Activated T-helper 1 cell treated with anti-CD3 and anti-CD28 coated beads, Interleukin-12 subunit alpha, Interleukin-12 subunit beta, Interleukin-2, Interleukin-4 antibody, amounts not matched to agents 30 ng/mL and 10 ng/mL and 1 ng/mL, durations not matched to agents 14 hours and 24 hours and 36 hours (primary cell): ENCODE data around the gene AGXT2. TPM values are rescaled to one million over a fixed set of nuclear protein-coding genes. Genes with fewer than 3 reads are reported as not detected.
"Not testable (repeated sequence)": the region's sequence is repeated elsewhere in the genome, so short reads cannot be mapped to it uniquely, and the experiment has no call there.

Experiments
- DNase-seq: peaks from one replicate; pipeline ENCODE4 v3.0.0; 2021; ENCODE audit warnings: low spot score
- H3K27ac Mint-ChIP-seq: one replicate; pipeline ENCODE4 v1.8.0; 2021; ENCODE audit warnings: mild to moderate bottlenecking, mixed read lengths
- H3K27me3 Mint-ChIP-seq: one replicate; pipeline ENCODE4 v1.8.0; 2022; ENCODE audit warnings: mild to moderate bottlenecking, moderate library complexity, mixed read lengths; ENCODE audit not compliant: insufficient read depth
- H3K36me3 Mint-ChIP-seq: one replicate; pipeline ENCODE4 v1.8.0; 2021; ENCODE audit warnings: low read depth, mixed read lengths
- H3K4me1 Mint-ChIP-seq: one replicate; pipeline ENCODE4 v1.8.0; 2021; ENCODE audit warnings: low read depth, mixed read lengths
- H3K4me3 Mint-ChIP-seq: one replicate; pipeline ENCODE4 v1.8.0; 2021; ENCODE audit warnings: mild to moderate bottlenecking, moderate library complexity, mixed read lengths
- H3K9me3 Mint-ChIP-seq: one replicate; pipeline ENCODE4 v1.8.0; 2021; ENCODE audit warnings: mixed read lengths
- intact Hi-C: fragments of 100-400 bp; cut with micrococcal nuclease; formaldehyde crosslinking; loops from one replicate; pipeline ENCODE4 v1.15.1; 2024
- total RNA-seq: library from RNA; stranded (reverse); gene quantifications from 2 replicates; pipeline ENCODE4 v1.2.3, GENCODE V29; 2022

Gene AGXT2
- total RNA-seq, 1 donor from 2014 or later = not detected

DNA sequence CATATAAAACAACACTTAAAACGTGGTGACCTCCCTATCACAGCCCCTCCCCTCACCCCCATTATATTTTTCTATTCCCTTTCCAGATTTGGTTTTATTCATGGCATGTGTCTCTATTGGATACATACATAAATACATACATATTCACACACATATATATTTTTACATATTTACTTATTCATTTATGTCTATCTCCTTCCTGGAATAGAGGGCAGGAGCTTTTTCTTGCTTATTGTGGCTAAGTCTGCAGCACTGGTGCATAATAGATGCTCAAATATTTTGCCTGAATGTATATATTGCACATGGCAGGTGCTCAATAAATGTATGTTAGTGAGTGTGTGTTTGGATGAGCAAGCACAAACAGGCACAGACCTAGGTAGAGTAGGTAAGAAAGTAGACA lies 2.5 kb downstream of the AGXT2 start:
- Mint-ChIP-seq H3K36me3 (no peaks in the 10 kb centered on the region), H3K27ac (no peak overlapping the region), H3K9me3 (no peaks in the 10 kb centered on the region), H3K27me3 (peaks cover 10% of the 10 kb centered on the region), H3K4me1 (no peaks in the 10 kb centered on the region), H3K4me3 (no peak overlapping the region)
- DNase-seq = no peak
- intact Hi-C loops = no loop called here

DNA sequence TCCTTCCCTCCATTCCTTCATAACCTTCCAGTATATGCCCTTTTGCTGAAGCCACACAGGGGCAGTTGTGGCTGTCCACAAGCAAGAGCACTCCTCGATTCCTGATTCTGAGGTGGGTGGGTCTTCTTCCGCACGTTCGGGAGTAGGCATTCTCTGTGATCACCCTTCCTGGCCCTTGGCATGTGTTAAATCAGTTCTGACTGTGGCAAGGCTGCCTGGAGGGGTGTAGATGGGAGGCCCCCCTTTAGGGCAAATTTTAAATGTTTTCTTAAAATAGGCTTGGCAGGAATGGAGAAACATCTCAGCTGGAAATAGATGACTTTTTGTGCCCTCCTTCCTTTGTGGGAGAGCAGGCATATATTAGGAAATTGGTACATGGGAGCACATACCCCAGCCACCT lies 3.1 kb downstream of the AGXT2 start:
- Mint-ChIP-seq H3K4me1 (no peaks in the 10 kb centered on the region), H3K4me3 (no peak overlapping the region), H3K36me3 (no peaks in the 10 kb centered on the region), H3K9me3 (no peaks in the 10 kb centered on the region), H3K27me3 (peaks cover 15% of the 10 kb centered on the region), H3K27ac (no peak overlapping the region)
- DNase-seq = no peak
- intact Hi-C loops = no loop called here

GRCh38 chr5:35042781-35043180 lies 5.0 kb downstream of the AGXT2 start:
- Mint-ChIP-seq H3K27ac (no peak overlapping the region), H3K27me3 (peaks cover 17% of the 10 kb centered on the region), H3K4me1 (no peaks in the 10 kb centered on the region), H3K9me3 (no peaks in the 10 kb centered on the region), H3K4me3 (no peak overlapping the region), H3K36me3 (no peaks in the 10 kb centered on the region)
- no peak for DNase-seq
- intact Hi-C loops = no loop called here

DNA sequence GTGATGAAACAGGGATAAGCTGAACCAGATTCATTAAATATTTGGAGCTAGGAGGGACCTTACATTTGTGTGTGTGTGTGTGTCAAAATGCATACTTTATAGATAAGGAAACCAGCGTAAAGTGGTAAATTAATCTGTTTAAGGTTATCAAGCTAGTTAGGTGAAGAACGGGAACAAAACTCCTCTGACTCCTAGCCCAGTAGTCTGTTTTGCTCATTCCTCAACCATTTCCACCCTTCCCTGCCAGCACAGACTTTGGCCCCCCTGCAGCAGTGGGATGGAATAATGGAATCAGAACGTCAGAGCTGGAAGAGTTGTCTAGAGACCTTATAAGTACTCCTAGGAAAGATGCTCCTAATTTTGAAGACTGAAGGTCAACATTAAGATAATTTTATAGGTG lies 6.5 kb downstream of the AGXT2 start:
- Mint-ChIP-seq H3K4me1 (no peaks in the 10 kb centered on the region), H3K27me3 (peaks cover 17% of the 10 kb centered on the region), H3K36me3 (no peaks in the 10 kb centered on the region), H3K27ac (no peak overlapping the region), H3K4me3 (no peak overlapping the region), H3K9me3 (no peaks in the 10 kb centered on the region)
- no peak for DNase-seq
- intact Hi-C loops = no loop called here

DNA sequence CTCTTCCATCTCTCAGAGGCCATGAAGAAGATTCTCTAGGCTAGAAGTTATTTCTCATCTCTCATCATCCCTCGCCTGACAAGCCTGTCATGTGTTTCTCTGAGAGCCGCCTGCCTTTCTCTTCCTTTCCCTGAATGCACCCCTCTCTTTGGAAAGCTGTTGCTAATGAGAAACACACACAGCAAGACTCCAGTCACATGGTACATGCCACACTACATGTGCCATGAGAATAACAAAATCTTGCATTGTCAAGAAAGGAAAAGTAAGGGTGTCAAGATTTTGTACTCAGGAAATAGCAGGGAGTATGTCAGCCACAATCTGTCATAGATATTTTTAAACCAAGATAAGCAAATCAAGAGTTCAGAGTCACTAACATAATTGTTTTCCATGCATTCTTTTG lies 8.9 kb downstream of the AGXT2 start:
- intact Hi-C loops = no loop called here
- Mint-ChIP-seq H3K4me3 (no peak overlapping the region), H3K36me3 (peaks cover 1% of the 10 kb centered on the region), H3K27ac (no peak overlapping the region), H3K27me3 (peaks cover 23% of the 10 kb centered on the region), H3K9me3 (no peaks in the 10 kb centered on the region), H3K4me1 (no peaks in the 10 kb centered on the region)
- DNase-seq = no peak

GRCh38 chr5:35036536-35036935 lies 11.2 kb downstream of the AGXT2 start:
- H3K9me3 Mint-ChIP-seq = no peaks in the 10 kb centered on the region
- no peak for DNase-seq
- intact Hi-C loops = no loop called here
- no peaks in the 10 kb centered on the region for H3K4me1 Mint-ChIP-seq
- no peak overlapping the region for H3K27ac Mint-ChIP-seq
- peaks cover 1% of the 10 kb centered on the region for H3K36me3 Mint-ChIP-seq
- H3K27me3 Mint-ChIP-seq = peaks cover 19% of the 10 kb centered on the region
- H3K4me3 Mint-ChIP-seq = no peak overlapping the region

DNA sequence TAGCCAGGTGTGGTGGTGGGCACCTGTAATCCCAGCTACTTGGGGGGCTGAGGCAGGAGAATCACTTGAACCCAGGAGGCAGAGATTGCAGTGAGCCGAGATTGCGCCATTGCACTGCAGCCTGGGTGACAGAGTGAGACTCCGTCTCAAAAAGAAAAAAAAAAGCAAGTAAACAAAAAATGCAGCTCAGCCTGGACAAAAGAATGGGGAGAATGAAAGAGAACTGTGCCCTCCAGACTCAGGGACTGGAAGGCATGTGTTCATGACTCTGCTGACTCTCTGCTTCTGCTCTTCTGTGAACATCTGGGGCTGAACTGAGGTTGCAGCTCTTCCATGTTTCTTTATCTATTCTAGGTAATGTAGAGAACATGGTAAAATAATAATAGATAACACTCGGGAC lies 11.8 kb downstream of the AGXT2 start:
- H3K4me1 Mint-ChIP-seq, DNase-seq, intact Hi-C loops, H3K36me3 Mint-ChIP-seq, H3K27ac Mint-ChIP-seq, H3K9me3 Mint-ChIP-seq, H3K4me3 Mint-ChIP-seq: not testable (repeated sequence)
- H3K27me3 Mint-ChIP-seq = peaks cover 17% of the 10 kb centered on the region

GRCh38 chr5:35035271-35035670 lies 12.5 kb downstream of the AGXT2 start:
- intact Hi-C loops = no loop called here

GRCh38 chr5:35032356-35032755 lies 15.4 kb downstream of the AGXT2 start:
- DNase-seq = no peak
- Mint-ChIP-seq H3K4me1 (no peaks in the 10 kb centered on the region), H3K27ac (no peak overlapping the region), H3K27me3 (peaks cover 13% of the 10 kb centered on the region), H3K9me3 (no peaks in the 10 kb centered on the region), H3K36me3 (peaks cover 1% of the 10 kb centered on the region), H3K4me3 (no peak overlapping the region)
- intact Hi-C loops = no loop called here

More at GRCh38 chr5:35035271-35035670, 12.5 kb downstream of the AGXT2 start:
- Mint-ChIP-seq H3K9me3 (no peaks in the 10 kb centered on the region), H3K27ac (no peak overlapping the region), H3K36me3 (peaks cover 1% of the 10 kb centered on the region), H3K4me1 (no peaks in the 10 kb centered on the region), H3K27me3 (peaks cover 15% of the 10 kb centered on the region), H3K4me3 (no peak overlapping the region)
- no peak for DNase-seq

DNA sequence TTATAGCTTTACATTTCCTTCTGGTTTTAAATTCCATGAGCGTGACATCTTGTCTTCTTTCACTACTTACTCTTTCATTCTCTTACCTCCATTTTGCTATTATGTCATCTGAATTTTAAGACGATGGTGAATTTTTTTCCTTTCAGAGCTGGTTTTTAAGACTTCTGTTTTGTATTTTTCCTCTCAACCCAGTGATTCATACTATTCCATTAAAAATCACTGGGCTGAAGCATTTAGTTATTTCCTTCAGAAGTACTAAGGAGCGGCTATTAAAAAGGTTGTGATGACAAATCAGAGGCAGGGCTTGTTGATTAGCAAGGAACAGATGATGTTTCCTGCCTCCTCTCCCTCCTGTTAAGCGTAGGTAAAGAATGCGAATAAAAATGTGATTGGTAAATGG lies 16.5 kb downstream of the AGXT2 start:
- no peak overlapping the region for H3K27ac Mint-ChIP-seq
- peaks cover 1% of the 10 kb centered on the region for H3K36me3 Mint-ChIP-seq
- intact Hi-C loops = no loop called here
- no peak overlapping the region for H3K4me3 Mint-ChIP-seq
- H3K27me3 Mint-ChIP-seq = peaks cover 17% of the 10 kb centered on the region
- H3K4me1 Mint-ChIP-seq = no peaks in the 10 kb centered on the region
- no peak for DNase-seq
- no peaks in the 10 kb centered on the region for H3K9me3 Mint-ChIP-seq

GRCh38 chr5:35030426-35031100 lies 17.2 kb downstream of the AGXT2 start:
- no peak for DNase-seq
- intact Hi-C loops = no loop called here
- Mint-ChIP-seq H3K27me3 (peaks cover 17% of the 10 kb centered on the region), H3K4me1 (no peaks in the 10 kb centered on the region), H3K27ac (no peak overlapping the region), H3K4me3 (no peak overlapping the region), H3K9me3 (no peaks in the 10 kb centered on the region), H3K36me3 (peaks cover 1% of the 10 kb centered on the region)

GRCh38 chr5:35029333-35029732 lies 18.4 kb downstream of the AGXT2 start:
- DNase-seq = no peak
- H3K27ac Mint-ChIP-seq = no peak overlapping the region
- peaks cover 12% of the 10 kb centered on the region for H3K27me3 Mint-ChIP-seq
- H3K4me1 Mint-ChIP-seq = no peaks in the 10 kb centered on the region
- no peaks in the 10 kb centered on the region for H3K9me3 Mint-ChIP-seq
- intact Hi-C loops = no loop called here
- H3K4me3 Mint-ChIP-seq = no peak overlapping the region
- no peaks in the 10 kb centered on the region for H3K36me3 Mint-ChIP-seq

- no peak overlapping the region for H3K4me3 Mint-ChIP-seq
- H3K27ac Mint-ChIP-seq = no peak overlapping the region
- H3K36me3 Mint-ChIP-seq = no peaks in the 10 kb centered on the region
- H3K27me3 Mint-ChIP-seq = peaks cover 12% of the 10 kb centered on the region
- H3K9me3 Mint-ChIP-seq = no peaks in the 10 kb centered on the region
- intact Hi-C loops = no loop called here
- DNase-seq = no peak
- H3K4me1 Mint-ChIP-seq = no peaks in the 10 kb centered on the region
Measured at GRCh38 chr5:35026941-35027340, 20.8 kb downstream of the AGXT2 start.

GRCh38 chr5:35026280-35026840 lies 21.4 kb downstream of the AGXT2 start:
- peaks cover 12% of the 10 kb centered on the region for H3K27me3 Mint-ChIP-seq
- H3K27ac Mint-ChIP-seq = no peak overlapping the region
- DNase-seq = no peak
- no peaks in the 10 kb centered on the region for H3K36me3 Mint-ChIP-seq
- intact Hi-C loops = no loop called here
- no peaks in the 10 kb centered on the region for H3K9me3 Mint-ChIP-seq
- no peak overlapping the region for H3K4me3 Mint-ChIP-seq
- H3K4me1 Mint-ChIP-seq = no peaks in the 10 kb centered on the region
